GM23338 (cell line): ENCODE results near the gene ZNF286A. TPM values are rescaled to one million over a fixed set of nuclear protein-coding genes. Genes with fewer than 3 reads are reported as not detected.
"Not testable (repeated sequence)": the region's sequence is repeated elsewhere in the genome, so short reads cannot be mapped to it uniquely, and the experiment has no call there.

Source experiments
- ATAC-seq: fragments of 200-7000 bp; cut with Tn5 transposase; 3 replicates; pipeline ENCODE4 v1.9.1; 2020
- DNase-seq: peaks from one replicate; pipeline ENCODE4 v3.0.0-alpha.2; 2015; ENCODE audit warnings: low spot score
- H2AFZ ChIP-seq: fragments of 200-600 bp; sonication (generic); 2 replicates; pipeline ENCODE4 v1.8.0; 2016; ENCODE audit warnings: antibody characterized with exemption, mild to moderate bottlenecking, moderate library complexity
- H3F3A ChIP-seq: fragments of 200-600 bp; sonication (generic); replicated peaks from 2 replicates; pipeline ENCODE4 v1.8.0; 2017; ENCODE audit warnings: antibody characterized with exemption, mixed run types, low read depth
- H3K27ac ChIP-seq: fragments of 200-600 bp; sonication (generic); 2 replicates; pipeline ENCODE4 v1.6.1; 2016; ENCODE audit warnings: low read depth
- H3K27me3 ChIP-seq: fragments of 200-600 bp; sonication (generic); 2 replicates; pipeline ENCODE4 v1.8.0; 2016; ENCODE audit warnings: mild to moderate bottlenecking, mixed run types, moderate library complexity; ENCODE audit not compliant: insufficient read depth
- H3K36me3 ChIP-seq: fragments of 200-600 bp; sonication (generic); 2 replicates; pipeline ENCODE4 v1.8.0; 2016; ENCODE audit warnings: mild to moderate bottlenecking; ENCODE audit not compliant: insufficient read depth
- H3K4me1 ChIP-seq: fragments of 200-600 bp; sonication (generic); 2 replicates; pipeline ENCODE4 v1.8.0; 2016; ENCODE audit warnings: mild to moderate bottlenecking, moderate library complexity; ENCODE audit not compliant: insufficient read depth
- H3K4me2 ChIP-seq: fragments of 200-600 bp; sonication (generic); 2 replicates; pipeline ENCODE4 v1.7.1; 2017; ENCODE audit warnings: mixed run types
- H3K4me3 ChIP-seq: fragments of 200-600 bp; sonication (generic); 2 replicates; pipeline ENCODE4 v1.6.1; 2016; ENCODE audit warnings: mixed run types
- H3K79me2 ChIP-seq: fragments of 200-600 bp; sonication (generic); replicated peaks from 2 replicates; pipeline ENCODE4 v1.8.0; 2017; ENCODE audit warnings: mild to moderate bottlenecking; ENCODE audit not compliant: insufficient read depth
- H3K9me2 ChIP-seq: fragments of 200-600 bp; sonication (generic); 2 replicates; pipeline ENCODE4 v1.8.0; 2017; ENCODE audit not compliant: insufficient read depth
- H4K20me1 ChIP-seq: fragments of 200-600 bp; sonication (generic); replicated peaks from 2 replicates; pipeline ENCODE4 v1.8.0; 2017; ENCODE audit warnings: mild to moderate bottlenecking; ENCODE audit not compliant: insufficient read depth
- H3K27ac Mint-ChIP-seq: 2 replicates; pipeline ENCODE4 v1.8.0; 2020; ENCODE audit warnings: inconsistent platforms, mild to moderate bottlenecking, moderate library complexity, mixed read lengths
- H3K27me3 Mint-ChIP-seq: 3 replicates; pipeline ENCODE4 v1.8.0; 2022; ENCODE audit warnings: low read depth, mild to moderate bottlenecking, moderate library complexity, mixed read lengths, inconsistent platforms; ENCODE audit not compliant: insufficient read depth, poor library complexity
- H3K36me3 Mint-ChIP-seq: 3 replicates; pipeline ENCODE4 v1.8.0; 2021; ENCODE audit warnings: low read depth, mild to moderate bottlenecking, inconsistent platforms, moderate library complexity, mixed read lengths
- H3K4me1 Mint-ChIP-seq: 3 replicates; pipeline ENCODE4 v1.8.0; 2020; ENCODE audit warnings: mild to moderate bottlenecking, inconsistent platforms, mixed read lengths
- H3K4me3 Mint-ChIP-seq: 3 replicates; pipeline ENCODE4 v1.8.0; 2021; ENCODE audit warnings: moderate library complexity, mild to moderate bottlenecking, inconsistent platforms, mixed read lengths
- H3K9me3 Mint-ChIP-seq: 3 replicates; pipeline ENCODE4 v1.8.0; 2020; ENCODE audit warnings: moderate library complexity, mild to moderate bottlenecking, inconsistent platforms, mixed read lengths
- polyA plus RNA-seq: library from polyadenylated mRNA; unstranded; fragments of >200 nt; fragmentation: Nextera tagmentation; extraction: Ambion mirVana; gene quantifications from 2 replicates; pipeline ENCODE4 v1.2.1, GENCODE V29; 2016
- total RNA-seq: library from RNA; depleted of rRNA; stranded (reverse); fragments of >200 nt; shearing (Covaris generic); gene quantifications from 2 replicates; pipeline ENCODE4 v1.2.3, GENCODE V29; 2014

ZNF286A gene
- total and polyA plus RNA-seq, 2 experiments from 2014 or later: 44.8 to 93.4 TPM

DNA sequence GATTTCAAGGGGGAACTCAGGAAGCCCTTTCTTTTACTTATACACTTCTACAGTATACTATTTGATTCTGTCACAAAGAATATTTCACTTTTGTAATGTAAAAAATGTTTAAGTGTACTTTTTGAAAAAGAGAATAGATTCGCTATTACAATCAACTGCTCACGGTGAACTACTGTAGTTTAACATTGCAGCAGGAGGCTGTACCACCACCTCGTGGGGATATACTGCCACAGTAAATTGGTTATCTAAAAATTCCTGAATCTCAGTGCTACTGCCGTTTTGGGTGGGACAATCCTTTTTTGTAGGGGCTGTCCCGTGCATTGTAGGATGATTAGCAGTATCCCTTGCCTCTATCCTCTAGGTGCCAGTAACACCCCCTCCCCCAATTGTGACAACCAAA, 30.0 kb upstream of the ZNF286A start:
- not testable (repeated sequence) for H3K4me1 Mint-ChIP-seq, H3K4me3 Mint-ChIP-seq

DNA sequence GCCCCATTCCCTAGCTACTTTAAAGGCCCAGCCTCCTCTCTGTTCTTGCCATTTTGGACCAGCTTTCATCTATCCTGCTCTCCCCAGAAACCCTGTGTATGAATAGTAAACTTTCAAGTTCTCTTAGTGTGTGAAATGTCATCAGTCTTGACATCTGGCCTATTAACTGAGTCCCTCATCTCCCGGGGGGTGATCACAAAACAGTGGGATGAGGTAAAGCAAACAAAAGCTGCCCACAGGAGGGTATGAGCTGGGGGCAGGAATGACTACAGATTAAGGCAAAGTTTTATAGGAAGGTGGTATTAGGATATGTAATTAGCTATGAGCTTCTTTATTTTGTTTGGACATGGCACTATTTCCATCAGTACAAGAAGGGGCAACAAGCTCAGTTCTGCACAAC, 24.9 kb upstream of the ZNF286A start:
- H3K9me3 Mint-ChIP-seq, DNase-seq, H3K27ac Mint-ChIP-seq, H4K20me1 ChIP-seq, H3K79me2 ChIP-seq, H3K4me3 Mint-ChIP-seq, H3K27me3 ChIP-seq, ATAC-seq, H3K4me1 ChIP-seq, H3K27ac ChIP-seq, H2AFZ ChIP-seq, H3K36me3 ChIP-seq, H3K4me2 ChIP-seq, H3K27me3 Mint-ChIP-seq, H3K4me1 Mint-ChIP-seq, H3K9me2 ChIP-seq, H3K4me3 ChIP-seq, H3F3A ChIP-seq: not testable (repeated sequence)
- H3K36me3 Mint-ChIP-seq: peaks cover 43% of the 10 kb centered on the region

More for the DNA sequence above, 30.0 kb upstream of the ZNF286A start:
- H4K20me1 ChIP-seq, H3K9me3 Mint-ChIP-seq, H3K27ac Mint-ChIP-seq, H3K36me3 ChIP-seq, H3K9me2 ChIP-seq, H3K4me2 ChIP-seq, H3K27me3 ChIP-seq, ATAC-seq, H3K27me3 Mint-ChIP-seq, H3F3A ChIP-seq, H3K27ac ChIP-seq, H3K4me3 ChIP-seq, H3K4me1 ChIP-seq, DNase-seq, H3K79me2 ChIP-seq, H2AFZ ChIP-seq: not testable (repeated sequence)
- peaks cover 20% of the 10 kb centered on the region; the same call in 2 of the 3 replicates for H3K36me3 Mint-ChIP-seq

DNA sequence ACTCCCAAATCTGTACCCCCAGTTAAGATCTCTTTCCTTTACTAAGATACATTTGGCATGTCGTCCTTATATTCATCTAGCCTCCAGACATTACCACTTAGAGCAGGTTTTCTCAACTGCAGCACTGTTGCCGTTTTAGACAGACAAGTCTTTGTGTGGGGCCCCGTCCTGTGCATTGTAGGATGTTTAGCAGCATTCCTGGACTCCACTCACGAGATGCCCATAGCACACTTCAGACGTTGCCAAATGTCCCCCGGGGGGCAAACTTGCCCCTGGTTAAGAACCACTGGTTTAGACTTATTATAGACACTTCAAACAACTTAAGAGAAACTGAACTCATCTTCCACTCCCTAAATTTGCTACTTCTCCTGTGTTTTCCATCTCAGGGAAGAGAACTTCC, 23.6 kb upstream of the ZNF286A start:
- not testable (repeated sequence) for H3K4me3 Mint-ChIP-seq, H3K27me3 Mint-ChIP-seq, H3K4me2 ChIP-seq, H4K20me1 ChIP-seq, H3K4me1 Mint-ChIP-seq, H3K27ac ChIP-seq, DNase-seq, H3F3A ChIP-seq, H3K27me3 ChIP-seq, ATAC-seq, H3K36me3 ChIP-seq, H3K27ac Mint-ChIP-seq, H3K79me2 ChIP-seq, H3K9me3 Mint-ChIP-seq, H3K9me2 ChIP-seq, H3K4me3 ChIP-seq, H2AFZ ChIP-seq, H3K4me1 ChIP-seq
- peaks cover 50% of the 10 kb centered on the region for H3K36me3 Mint-ChIP-seq

DNA sequence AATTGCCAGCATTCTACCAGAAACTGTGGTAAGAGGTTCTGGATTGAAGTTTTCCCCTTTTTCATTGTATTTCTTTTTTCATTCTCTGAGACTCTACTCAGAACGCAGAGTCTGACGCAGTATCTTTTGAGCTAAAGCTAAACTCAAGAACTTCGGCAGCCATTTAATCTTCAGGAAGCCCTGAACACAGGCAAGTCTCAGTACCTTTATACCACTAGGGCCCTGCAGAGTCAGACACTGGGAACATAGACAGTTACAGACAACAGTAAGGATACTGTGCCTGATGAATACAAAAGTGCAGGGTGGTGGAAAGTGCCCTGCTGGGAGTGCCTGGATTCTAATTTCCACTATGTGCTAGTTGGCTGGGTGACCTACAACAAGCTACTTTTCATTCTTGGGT, 16.4 kb upstream of the ZNF286A start:
- H3K4me1 ChIP-seq, H3K79me2 ChIP-seq, H4K20me1 ChIP-seq, H2AFZ ChIP-seq, H3K27me3 ChIP-seq, H3F3A ChIP-seq, H3K27me3 Mint-ChIP-seq, ATAC-seq, H3K36me3 ChIP-seq, H3K27ac Mint-ChIP-seq, H3K9me3 Mint-ChIP-seq, H3K27ac ChIP-seq, DNase-seq, H3K9me2 ChIP-seq: not testable (repeated sequence)
- H3K4me3 Mint-ChIP-seq: peak overlapping the region; percentile 97
- peaks cover 10% of the 10 kb centered on the region for H3K4me1 Mint-ChIP-seq
- H3K36me3 Mint-ChIP-seq: peaks cover 17% of the 10 kb centered on the region
- Histone ChIP-seq H3K4me2 (peak overlapping the region; percentile 80), H3K4me3 (peak overlapping the region; percentile 82)
